Panc1 (cell line): ENCODE data around the gene TBC1D24. TPM values are rescaled to one million over a fixed set of nuclear protein-coding genes. Genes with fewer than 3 reads are reported as not detected.
A peak's percentile ranks its signal among the peaks of the same experiment; 100 is the strongest.

Experiments
- ATAC-seq: fragments of 200-7000 bp; cut with Tn5 transposase; 2 replicates; pipeline ENCODE4 v1.9.1; 2020; ENCODE audit warnings: mild to moderate bottlenecking, moderate library complexity
- BruUV-seq: library from RNA; stranded (reverse); fragments of 400-500 nt; replicated peaks from 2 replicates; lab custom pipeline; 2021; lab: Mats Ljungman, UMichigan
- CTCF ChIA-PET: fragments of 300-600 bp; sonication (Branson Sonifier 250); formaldehyde crosslinking; loops from one replicate; lab custom pipeline; 2022; ENCODE audit warnings: antibody characterized with exemption; lab: Charles Lee
- POLR2A ChIA-PET: fragments of 300-600 bp; sonication (Branson Sonifier 250); formaldehyde crosslinking; loops from one replicate; lab custom pipeline; 2022; ENCODE audit warnings: antibody characterized with exemption; lab: Charles Lee
- DNase-seq: peaks from one replicate; pipeline ENCODE4 v3.0.0-alpha.2; 2010; ENCODE audit warnings: low read depth, low spot score
- H3K27ac ChIP-seq: 2 replicates; pipeline ENCODE4 v1.5.1; 2011; ENCODE audit warnings: mild to moderate bottlenecking, low read length, inconsistent platforms
- H3K27me3 ChIP-seq: fragments of 200-500 bp; sonication (Bioruptor generic); 2 replicates; pipeline ENCODE4 v1.6.0; 2014; ENCODE audit warnings: low read length, inconsistent platforms; ENCODE audit not compliant: control insufficient read depth, insufficient read depth
- H3K36me3 ChIP-seq: fragments of 200-500 bp; sonication (Bioruptor generic); 2 replicates; pipeline ENCODE4 v1.5.1; 2014; ENCODE audit warnings: inconsistent platforms, mild to moderate bottlenecking, low read length, moderate library complexity; ENCODE audit not compliant: control insufficient read depth, insufficient read depth
- H3K4me1 ChIP-seq: 2 replicates; pipeline ENCODE4 v1.5.1; 2011; ENCODE audit warnings: inconsistent platforms, mild to moderate bottlenecking, low read length, moderate library complexity; ENCODE audit not compliant: control insufficient read depth, insufficient read depth
- H3K4me3 ChIP-seq, 2 experiments: 2 replicates each; pipeline ENCODE4 v1.5.1; 2011 to 2012; ENCODE audit warnings: low read depth in 2 of 2, low read length in 2 of 2, mild to moderate bottlenecking in 2 of 2, inconsistent platforms in 1 of 2, moderate library complexity in 1 of 2
- H3K9me3 ChIP-seq: fragments of 200-500 bp; sonication (Bioruptor generic); 2 replicates; pipeline ENCODE4 v1.5.1; 2014; ENCODE audit warnings: low read depth, mild to moderate bottlenecking, inconsistent platforms, low read length, moderate library complexity; ENCODE audit not compliant: control insufficient read depth, insufficient read depth
- POLR2AphosphoS5 ChIP-seq: IDR thresholded peaks from 2 replicates; pipeline ENCODE4 v1.6.1; 2012; ENCODE audit warnings: mild to moderate bottlenecking, low read depth, low read length, moderate library complexity
- SIN3A ChIP-seq: IDR thresholded peaks from 2 replicates; pipeline ENCODE4 v1.6.1; 2012; ENCODE audit warnings: low read depth, mild to moderate bottlenecking, low read length, moderate library complexity, borderline replicate concordance; ENCODE audit not compliant: insufficient read depth
- TCF7L2 ChIP-seq: IDR thresholded peaks from 2 replicates; pipeline ENCODE4 v1.6.1; 2011; ENCODE audit warnings: mild to moderate bottlenecking, low read depth, low read length, inconsistent platforms
- in situ Hi-C: cut with HindIII; loops from 2 replicates; pipeline ENCODE4 v1.10.0; 2016; ENCODE audit warnings: low sequenced_read_pairs, low pct_unique_long_range_greater_than_20kb
- intact Hi-C: fragments of 100-400 bp; cut with micrococcal nuclease; formaldehyde crosslinking; loops from one replicate; pipeline ENCODE4 v1.10.0; 2022; ENCODE audit not compliant: unreplicated experiment
- total RNA-seq: library from RNA; stranded (reverse); gene quantifications from one replicate; pipeline ENCODE4 v1.2.1, GENCODE V29; 2021; ENCODE audit not compliant: unreplicated experiment
- TF ChIP-seq, protein P1 (sequence below), 2 experiments: IDR thresholded peaks; 2 replicates each; pipeline ENCODE4 v1.6.1; 2011 to 2012; ENCODE audit warnings: low read depth in 2 of 2, control low read depth in 1 of 2, low read length in 1 of 2, mild to moderate bottlenecking in 1 of 2, moderate library complexity in 1 of 2; ENCODE audit not compliant: insufficient read depth in 1 of 2
- TF ChIP-seq, protein P2 (sequence below): fragments of 450-650 bp; IDR thresholded peaks from 2 replicates; pipeline ENCODE4 v1.5.1; 2017; ENCODE audit warnings: mild to moderate bottlenecking

The TBC1D24 gene
- total RNA-seq, 1 experiment from 2014 or later, result 26.7 TPM

DNA sequence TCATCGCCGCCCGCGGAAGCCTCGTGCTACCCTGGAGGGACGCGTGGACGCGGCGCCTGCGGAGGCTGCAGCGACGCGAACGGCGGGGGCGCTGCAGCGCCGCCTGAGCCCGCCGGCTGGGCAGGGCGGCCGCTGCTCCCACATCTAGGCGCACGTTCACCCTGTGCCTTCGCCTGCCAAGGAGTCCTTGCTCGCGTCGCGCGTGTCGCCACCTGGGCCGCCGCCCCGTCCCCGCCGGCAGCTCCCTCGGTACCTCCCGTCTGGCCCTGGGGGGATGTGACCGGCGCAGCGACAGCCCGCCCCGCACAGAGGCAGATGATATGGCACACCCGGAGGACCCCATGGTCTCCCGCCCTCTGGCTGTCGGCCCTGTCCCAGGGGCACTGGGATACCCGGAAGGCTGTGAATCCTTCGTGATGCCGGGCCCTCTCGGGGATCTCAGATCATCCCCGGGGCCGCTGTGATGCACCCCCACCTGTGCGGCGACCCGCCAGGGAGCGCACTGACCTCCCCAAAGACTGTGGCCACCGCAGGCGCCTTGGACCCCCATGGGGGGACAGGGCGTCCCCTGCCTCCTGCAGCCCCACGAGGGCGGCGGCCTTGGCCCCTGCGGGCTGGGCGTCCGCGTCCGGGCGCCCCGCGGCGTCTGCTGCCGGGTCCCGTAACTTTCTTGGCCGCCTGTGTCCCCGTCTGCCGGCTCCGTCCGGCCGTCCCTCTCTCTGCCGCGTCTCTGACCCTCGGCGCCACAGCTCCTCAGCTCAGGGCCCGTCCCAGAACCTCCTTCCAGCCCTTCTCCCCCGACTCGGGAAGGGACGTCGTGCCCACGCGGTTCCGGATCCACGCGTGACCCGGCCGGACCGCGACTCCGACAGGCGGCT is 689 bp upstream of the TBC1D24 start:
- POLR2A ChIA-PET, result interaction anchor here (0.7 kb wide), 1 partner anchor 17 kb away, joined by 8 read pairs; no protein-coding TSS in a partner anchor
- CTCF ChIA-PET, result interaction anchor here (0.5 to 0.9 kb wide), 4 partner anchors 15 to 39 kb away, joined by 3 to 13 read pairs (median 3); no protein-coding TSS in a partner anchor
- Histone ChIP-seq H3K4me3 (peak overlapping the region; percentile 60 to 68), H3K36me3 (no peaks in the 10 kb centered on the region; the same call in 1 of the 2 replicates), H3K4me1 (peaks cover 50% of the 10 kb centered on the region), H3K27ac (peak overlapping the region; percentile 85), H3K27me3 (no peaks in the 10 kb centered on the region), H3K9me3 (no peaks in the 10 kb centered on the region)
- in situ Hi-C loops, result no loop called here
- TF ChIP-seq, protein P1, sequence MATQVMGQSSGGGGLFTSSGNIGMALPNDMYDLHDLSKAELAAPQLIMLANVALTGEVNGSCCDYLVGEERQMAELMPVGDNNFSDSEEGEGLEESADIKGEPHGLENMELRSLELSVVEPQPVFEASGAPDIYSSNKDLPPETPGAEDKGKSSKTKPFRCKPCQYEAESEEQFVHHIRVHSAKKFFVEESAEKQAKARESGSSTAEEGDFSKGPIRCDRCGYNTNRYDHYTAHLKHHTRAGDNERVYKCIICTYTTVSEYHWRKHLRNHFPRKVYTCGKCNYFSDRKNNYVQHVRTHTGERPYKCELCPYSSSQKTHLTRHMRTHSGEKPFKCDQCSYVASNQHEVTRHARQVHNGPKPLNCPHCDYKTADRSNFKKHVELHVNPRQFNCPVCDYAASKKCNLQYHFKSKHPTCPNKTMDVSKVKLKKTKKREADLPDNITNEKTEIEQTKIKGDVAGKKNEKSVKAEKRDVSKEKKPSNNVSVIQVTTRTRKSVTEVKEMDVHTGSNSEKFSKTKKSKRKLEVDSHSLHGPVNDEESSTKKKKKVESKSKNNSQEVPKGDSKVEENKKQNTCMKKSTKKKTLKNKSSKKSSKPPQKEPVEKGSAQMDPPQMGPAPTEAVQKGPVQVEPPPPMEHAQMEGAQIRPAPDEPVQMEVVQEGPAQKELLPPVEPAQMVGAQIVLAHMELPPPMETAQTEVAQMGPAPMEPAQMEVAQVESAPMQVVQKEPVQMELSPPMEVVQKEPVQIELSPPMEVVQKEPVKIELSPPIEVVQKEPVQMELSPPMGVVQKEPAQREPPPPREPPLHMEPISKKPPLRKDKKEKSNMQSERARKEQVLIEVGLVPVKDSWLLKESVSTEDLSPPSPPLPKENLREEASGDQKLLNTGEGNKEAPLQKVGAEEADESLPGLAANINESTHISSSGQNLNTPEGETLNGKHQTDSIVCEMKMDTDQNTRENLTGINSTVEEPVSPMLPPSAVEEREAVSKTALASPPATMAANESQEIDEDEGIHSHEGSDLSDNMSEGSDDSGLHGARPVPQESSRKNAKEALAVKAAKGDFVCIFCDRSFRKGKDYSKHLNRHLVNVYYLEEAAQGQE (IDR thresholded peaks at IDR 0.05; ENCODE audit: insufficient read depth in 1 of 2, low read depth in 2 of 2, low read length in 1 of 2), result no peak
- TF ChIP-seq SIN3A (peak; percentile 31; the same call in 1 of the 2 replicates), POLR2AphosphoS5 (no peak; the same call in 1 of the 2 replicates)
- TF ChIP-seq, protein P2, sequence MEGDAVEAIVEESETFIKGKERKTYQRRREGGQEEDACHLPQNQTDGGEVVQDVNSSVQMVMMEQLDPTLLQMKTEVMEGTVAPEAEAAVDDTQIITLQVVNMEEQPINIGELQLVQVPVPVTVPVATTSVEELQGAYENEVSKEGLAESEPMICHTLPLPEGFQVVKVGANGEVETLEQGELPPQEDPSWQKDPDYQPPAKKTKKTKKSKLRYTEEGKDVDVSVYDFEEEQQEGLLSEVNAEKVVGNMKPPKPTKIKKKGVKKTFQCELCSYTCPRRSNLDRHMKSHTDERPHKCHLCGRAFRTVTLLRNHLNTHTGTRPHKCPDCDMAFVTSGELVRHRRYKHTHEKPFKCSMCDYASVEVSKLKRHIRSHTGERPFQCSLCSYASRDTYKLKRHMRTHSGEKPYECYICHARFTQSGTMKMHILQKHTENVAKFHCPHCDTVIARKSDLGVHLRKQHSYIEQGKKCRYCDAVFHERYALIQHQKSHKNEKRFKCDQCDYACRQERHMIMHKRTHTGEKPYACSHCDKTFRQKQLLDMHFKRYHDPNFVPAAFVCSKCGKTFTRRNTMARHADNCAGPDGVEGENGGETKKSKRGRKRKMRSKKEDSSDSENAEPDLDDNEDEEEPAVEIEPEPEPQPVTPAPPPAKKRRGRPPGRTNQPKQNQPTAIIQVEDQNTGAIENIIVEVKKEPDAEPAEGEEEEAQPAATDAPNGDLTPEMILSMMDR, result peak; percentile 86
- BruUV-seq, result TSS peak; percentile 81
- ATAC-seq (peak; percentile 57), DNase-seq (no peak)
- intact Hi-C loops, result no loop called here

DNA sequence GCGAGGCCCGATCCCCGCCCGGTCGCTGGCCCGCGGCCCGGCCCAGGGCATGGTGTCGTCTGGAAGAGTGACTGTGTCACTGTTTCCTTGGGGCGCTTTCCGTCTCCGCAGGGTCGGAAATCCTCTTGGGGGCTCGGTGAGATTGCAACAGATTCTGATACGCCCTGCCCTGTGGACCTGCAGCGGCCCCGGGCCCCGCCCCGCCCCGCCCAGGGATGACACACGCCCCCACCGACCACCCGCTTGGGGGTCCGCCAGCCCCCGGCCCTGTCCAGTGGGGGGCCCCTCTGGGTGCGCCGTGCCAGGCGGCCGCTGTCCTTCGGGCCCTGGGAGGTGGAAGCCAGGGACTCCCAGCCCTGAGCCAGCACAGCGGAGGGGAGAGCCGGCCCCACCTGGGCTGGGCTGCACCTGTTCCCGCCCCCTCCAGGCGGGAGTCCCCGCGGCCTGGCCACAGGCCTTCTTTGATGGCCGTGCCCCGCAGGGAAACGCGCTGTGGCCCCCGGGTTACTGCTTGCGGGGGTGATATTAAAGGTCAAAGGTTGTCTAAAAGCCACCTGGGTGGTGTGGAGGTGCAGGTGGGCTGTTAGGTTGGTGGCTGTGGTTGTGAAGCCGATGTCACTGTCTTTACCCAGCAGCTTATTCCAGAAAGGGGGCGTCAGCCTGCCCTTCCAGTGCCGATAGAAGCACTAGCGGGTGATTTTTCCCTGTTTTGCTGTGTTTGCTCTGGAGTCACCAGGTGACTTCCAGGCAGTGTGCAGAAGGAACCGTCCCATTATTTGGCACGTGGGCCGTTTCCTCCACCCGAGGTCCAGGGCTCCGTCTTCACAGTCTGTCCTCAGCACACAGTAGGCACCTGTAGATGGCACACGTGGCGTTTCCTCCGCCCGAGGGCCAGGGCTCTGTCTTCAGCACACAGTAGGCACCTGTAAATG is 752 bp downstream of the TBC1D24 start:
- DNase-seq (no peak), ATAC-seq (no peak)
- BruUV-seq, result no TSS peak
- Histone ChIP-seq H3K36me3 (no peaks in the 10 kb centered on the region; the same call in 1 of the 2 replicates), H3K4me1 (peaks cover 35% of the 10 kb centered on the region), H3K9me3 (no peaks in the 10 kb centered on the region), H3K4me3 (peak overlapping the region; percentile 58 to 60), H3K27me3 (no peaks in the 10 kb centered on the region), H3K27ac (peak overlapping the region; percentile 29; the same call in 1 of the 2 replicates)
- in situ Hi-C loops, result no loop called here
- no peak for TF ChIP-seq SIN3A
- TF ChIP-seq, protein P2, result no peak
- TF ChIP-seq, protein P1 (IDR thresholded peaks at IDR 0.05; ENCODE audit: insufficient read depth in 1 of 2, low read depth in 2 of 2, low read length in 1 of 2), result no peak
- TF ChIP-seq POLR2AphosphoS5, result no peak
- no peak for TF ChIP-seq TCF7L2
- intact Hi-C loops, result no loop called here
- CTCF ChIA-PET, result interaction anchor here (0.6 to 0.9 kb wide), 3 partner anchors 16 to 37 kb away, joined by 3 read pairs; no protein-coding TSS in a partner anchor
- POLR2A ChIA-PET, result interaction anchor here (0.7 kb wide), 1 partner anchor 19 kb away, joined by 8 read pairs; no protein-coding TSS in a partner anchor
